ENCODE data around the gene COX4I2.
A peak's percentile ranks its signal among the peaks of the same experiment; 100 is the strongest.
"Not testable (repeated sequence)": the region's sequence is repeated elsewhere in the genome, so short reads cannot be mapped to it uniquely, and the experiment has no call there.

Gene COX4I2

DNA sequence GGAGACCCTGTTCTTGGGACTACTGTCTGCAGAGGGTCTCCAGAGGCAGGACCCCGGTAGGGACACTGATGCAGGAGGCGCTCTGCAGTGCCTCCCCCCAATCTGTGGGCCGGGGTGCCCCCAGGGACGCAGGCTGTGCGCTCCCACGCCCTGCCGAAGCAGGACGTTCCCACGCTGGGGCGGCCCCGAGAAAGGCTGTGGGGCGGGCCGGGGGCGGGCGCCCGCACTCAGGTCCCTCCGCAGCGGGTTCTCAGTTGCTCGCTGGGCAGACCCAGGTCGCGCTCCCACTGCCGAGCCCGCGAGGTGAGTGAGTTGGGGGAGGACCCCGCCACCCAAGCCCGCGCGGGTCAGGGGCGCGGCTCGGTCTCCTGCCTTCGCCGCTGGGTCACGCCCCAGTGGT, at the start of gene COX4I2:
Gene COX4I2, plus strand, starts transcription at position 253 of the 400 bp plus-strand sequence. CDS start 1,106 bp downstream, outside the sequence.
- no peak for DNase-seq

DNA sequence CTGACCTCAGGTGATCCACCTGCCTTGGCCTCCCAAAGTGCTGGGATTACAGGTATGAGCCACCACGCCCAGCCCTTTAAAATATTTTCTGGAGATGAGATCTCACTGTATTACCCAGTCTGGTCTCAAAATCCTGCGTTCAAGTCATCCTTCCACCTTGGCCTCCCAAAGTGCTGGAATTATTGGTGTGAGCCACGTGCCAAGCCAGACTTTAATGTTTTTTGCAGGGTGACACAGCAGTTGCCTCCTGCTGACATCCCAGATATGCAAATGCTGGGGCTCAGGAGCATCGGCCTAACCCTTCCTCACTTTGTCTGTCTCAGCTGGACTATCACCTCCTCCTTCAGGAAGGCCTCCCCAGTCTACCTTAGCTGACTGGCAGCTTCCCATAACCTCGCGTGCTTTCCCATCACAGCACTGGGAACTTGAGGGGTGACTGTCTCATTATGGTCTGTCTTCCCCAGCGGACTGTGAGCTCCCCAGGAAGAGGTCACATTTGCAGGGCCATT, 46.9 kb upstream of the COX4I2 start:
- no peak for DNase-seq

- DNase-seq, result peak; percentile 95
These were observed 44.3 kb upstream of the COX4I2 start for GRCh38 chr20:31593221-31594001.

DNA sequence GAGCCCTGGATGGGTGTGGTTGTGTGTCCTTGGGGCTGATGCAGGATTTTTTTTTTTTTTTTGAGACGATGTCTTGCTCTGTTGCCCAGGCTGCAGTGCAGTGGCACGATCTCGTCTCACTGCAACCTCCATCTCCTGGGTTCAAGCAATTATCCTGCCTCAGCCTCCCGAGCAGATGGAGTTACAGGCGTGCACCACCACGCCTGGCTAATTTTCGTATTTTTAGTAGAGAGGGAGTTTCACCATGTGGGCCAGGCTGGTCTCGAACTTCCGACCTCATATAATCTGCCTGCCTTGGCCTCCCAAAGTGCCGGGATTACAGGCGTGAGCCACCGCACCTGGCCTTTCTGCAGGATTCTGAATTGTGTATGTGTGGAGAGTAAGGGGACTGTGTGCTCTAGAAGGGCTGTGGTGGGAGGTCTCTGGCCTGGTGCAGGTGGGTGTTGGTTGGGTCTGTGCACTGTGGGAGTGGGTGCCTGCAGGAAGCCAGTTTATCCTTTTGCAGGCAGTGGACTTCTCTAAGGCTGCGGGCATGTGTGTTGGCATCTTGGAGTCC, 43.6 kb upstream of the COX4I2 start:
- no peak for DNase-seq

- DNase-seq, result no peak
These were observed 42.9 kb upstream of the COX4I2 start for GRCh38 chr20:31594558-31595379.

DNA sequence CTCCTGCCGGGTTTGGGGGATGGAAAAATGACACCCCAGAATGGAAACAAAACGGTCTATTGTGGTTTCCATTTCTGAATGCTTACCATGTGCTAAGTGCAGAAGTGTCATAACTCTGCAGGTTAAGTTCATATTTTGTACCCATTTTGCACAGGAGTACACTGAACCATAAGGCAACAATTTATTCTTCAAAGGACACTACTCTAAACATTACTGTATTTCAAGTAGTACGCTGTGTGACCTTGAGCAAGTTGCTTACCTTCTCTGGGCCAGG, 42.4 kb upstream of the COX4I2 start:
- no peak for DNase-seq

DNA sequence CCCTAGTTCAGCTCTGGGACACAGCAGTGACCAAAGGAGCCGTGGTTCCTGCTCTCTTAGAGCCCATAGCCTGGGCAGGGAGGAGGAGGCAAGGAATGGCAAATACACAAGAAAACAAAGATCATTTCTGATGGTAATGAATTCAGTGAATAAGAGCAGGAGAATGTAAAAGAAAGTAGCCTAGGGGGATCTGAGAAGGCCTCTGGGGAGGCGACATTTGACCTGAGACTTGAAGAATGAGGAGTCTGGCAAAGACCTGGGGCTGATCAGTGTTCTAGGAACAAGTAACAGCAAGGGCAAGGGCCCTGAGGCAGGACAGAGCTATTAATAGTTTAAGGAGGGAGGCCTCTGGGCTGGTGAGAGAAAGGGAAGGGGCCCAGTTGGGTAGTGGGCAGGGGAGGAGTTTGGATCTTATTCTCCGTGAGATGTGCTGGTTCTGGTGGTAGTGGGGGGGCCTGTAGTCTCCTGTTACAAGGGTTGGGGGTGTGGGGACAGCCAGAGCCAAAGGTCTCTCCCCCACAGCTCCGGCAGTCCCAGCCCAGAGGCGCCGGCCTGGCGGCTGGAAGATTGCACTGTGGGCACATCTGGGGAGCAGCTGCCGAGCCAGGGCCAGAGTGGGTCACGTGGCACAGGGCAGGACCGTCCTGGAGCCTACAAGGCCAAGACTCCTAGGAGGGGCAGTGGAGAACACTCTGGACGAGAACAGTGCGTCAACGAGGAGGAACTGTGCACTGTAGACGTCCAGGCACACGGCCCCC, 41.9 kb upstream of the COX4I2 start:
- peak; percentile 99 for DNase-seq

DNA sequence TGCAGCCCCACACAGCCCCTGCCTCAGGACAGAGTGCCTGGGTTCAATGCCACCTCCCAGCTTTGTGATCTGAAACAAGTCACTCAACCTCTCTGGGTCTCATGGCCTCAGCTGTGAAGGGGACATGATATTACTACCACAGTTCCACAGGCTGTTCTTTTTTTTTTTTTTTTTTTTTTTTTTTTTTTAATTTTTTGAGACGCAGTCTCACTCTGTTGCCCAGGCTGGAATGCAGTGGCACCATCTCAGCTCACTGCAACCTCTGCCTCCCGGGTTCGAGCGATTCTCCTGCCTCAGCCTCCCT, 41.3 kb upstream of the COX4I2 start:
- not testable (repeated sequence) for DNase-seq

- DNase-seq, result no peak
These were observed 40.8 kb upstream of the COX4I2 start for GRCh38 chr20:31596831-31597480.

- DNase-seq, result no peak
These were observed 40.2 kb upstream of the COX4I2 start for GRCh38 chr20:31597481-31597855.

DNA sequence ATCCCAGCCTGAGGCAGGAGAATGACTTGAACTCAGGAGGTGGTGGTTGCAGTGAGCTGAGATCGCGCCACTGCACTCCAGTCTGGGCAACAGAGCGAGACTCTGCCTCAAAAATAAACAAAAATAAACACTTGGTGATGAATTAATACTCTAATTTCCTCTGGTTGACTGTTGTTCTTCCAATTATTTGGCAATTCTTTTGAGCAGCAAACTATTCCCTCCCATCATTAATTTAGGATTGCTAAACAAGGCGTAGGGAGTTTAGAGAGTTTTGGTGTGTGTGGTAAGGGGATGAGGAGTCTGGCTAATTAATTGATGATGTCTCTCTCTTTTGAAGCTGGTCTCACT, 35.3 kb upstream of the COX4I2 start:
- DNase-seq, result no peak

- peak; percentile 84 for DNase-seq
These were observed 34.8 kb upstream of the COX4I2 start for GRCh38 chr20:31602779-31603441.

DNA sequence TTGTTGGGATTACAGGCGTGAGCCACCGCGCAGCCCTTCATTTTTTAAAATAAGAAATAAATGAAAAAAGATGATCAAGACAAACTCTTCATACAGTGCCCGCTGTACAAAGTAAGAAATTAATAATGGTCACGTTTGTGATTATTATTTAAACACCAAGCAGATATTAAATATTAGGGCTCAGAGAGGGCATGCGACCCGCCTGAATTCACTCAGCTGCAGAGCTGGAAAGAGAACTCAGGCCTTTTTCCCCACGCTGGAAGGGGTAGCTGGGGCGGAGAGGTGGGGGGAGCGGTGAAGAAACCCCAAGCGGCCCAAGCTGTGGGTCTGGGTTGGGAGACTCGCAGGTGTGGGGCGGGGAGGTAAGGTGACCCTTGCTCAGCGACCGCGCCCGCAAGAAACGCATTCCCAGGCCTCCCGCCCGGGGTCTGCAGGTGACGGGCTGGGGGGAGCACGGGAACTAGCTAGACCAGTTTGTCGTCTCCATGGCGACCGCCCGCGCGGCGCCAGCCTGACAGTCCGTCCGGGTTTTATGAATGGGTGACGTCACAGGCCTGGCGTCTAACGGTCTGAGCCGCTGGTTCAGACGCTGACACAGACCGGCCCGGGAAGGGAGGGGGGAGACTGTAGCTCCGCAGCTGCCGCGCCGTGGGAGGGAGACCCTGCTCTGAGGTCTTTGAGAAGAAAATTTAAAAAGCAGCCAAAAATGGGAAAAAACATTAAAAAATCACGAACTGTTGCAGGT, 33.7 kb upstream of the COX4I2 start:
- DNase-seq, result peak; percentile 97

DNA sequence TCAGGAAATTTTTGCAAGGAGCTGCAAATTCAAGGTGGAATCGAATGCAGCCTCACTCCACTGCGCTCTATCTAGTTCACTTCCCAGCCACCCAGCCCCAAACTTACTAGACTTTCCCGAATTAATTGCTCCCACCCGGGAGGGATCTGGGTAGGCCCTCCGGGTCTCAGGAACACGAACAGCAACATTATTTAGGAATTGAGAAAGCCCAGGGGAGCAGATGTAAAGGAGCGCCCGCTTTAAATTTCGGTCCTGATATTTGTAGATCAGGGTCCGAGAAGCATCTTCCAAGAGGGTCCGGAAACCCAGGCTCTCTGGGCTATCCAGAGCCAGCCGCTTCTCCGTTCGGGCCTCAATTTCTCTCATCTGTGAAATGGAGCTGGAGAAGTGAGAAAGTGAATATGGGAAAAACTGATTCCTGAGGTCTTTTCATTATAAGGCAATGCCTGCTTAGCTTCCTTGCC, 33.1 kb upstream of the COX4I2 start:
- DNase-seq, result no peak

- DNase-seq, result peak; percentile 98
These were observed 32.4 kb upstream of the COX4I2 start, which contains the start of gene ID1 for GRCh38 chr20:31605031-31605901. Gene ID1 (plus strand): TSS chr20:31605289. CDS start chr20:31605388, 99 bp downstream.

DNA sequence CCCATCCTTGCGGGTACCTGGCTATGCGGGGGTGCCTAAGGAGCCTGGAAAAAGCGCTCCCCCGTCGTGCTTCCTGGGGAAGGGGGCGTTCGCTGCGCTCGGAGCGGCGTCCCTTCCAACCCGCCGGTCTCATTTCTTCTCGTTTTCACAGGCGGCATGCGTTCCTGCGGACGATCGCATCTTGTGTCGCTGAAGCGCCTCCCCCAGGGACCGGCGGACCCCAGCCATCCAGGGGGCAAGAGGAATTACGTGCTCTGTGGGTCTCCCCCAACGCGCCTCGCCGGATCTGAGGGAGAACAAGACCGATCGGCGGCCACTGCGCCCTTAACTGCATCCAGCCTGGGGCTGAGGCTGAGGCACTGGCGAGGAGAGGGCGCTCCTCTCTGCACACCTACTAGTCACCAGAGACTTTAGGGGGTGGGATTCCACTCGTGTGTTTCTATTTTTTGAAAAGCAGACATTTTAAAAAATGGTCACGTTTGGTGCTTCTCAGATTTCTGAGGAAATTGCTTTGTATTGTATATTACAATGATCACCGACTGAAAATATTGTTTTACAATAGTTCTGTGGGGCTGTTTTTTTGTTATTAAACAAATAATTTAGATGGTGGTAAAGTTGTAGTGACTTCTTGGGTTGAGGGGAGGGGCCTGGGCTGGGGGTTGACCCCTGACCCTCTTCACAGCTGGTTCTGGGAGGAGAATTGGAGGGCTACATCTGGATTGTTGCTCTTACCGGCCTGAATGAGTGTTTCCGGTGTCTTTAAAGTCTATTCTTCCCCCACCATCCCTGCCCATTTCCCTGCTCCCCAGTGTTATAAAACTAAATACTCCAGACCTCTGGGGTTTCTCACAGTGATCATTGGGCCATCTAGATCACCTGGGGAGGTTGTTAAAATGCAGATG, 31.6 kb upstream of the COX4I2 start:
- no peak for DNase-seq

- peak; percentile 75 for DNase-seq
These were observed 30.7 kb upstream of the COX4I2 start for GRCh38 chr20:31606804-31607639.

DNA sequence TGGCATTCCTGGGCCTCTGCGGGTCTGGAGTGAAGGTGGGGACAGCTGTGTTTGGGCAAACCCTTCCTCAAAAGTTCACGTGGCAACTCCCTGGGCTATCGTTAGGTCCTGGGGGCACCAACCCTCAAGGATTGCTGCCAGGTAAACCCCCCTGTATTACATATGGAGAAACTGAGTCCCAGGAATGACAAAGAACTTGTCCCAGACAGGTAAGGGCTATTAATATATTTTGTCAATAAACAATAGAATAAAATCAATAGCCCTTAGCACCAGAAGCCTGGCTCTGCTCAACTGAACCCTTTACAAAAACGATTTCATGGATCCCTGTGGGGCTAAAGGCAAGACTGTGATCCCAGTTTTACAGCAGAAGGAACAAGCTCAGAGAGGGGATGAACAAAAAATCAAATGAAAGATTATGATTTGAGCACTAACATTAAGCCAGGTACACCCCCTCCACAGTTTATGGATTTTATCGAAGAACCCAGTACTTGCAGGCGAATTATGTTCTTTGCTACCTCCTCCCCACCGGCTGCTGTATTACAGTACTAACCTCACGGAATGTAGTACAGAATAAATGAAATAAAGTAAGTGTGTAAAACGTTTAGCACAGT, 30.0 kb upstream of the COX4I2 start:
- DNase-seq, result no peak
